ENCODE measurements around the gene HINFP. TPM values are rescaled to one million over a fixed set of nuclear protein-coding genes. Genes with fewer than 3 reads are reported as not detected.

Gene HINFP
- total RNA-seq, 1 experiment from 2014 or later, result 42.4 TPM

DNA sequence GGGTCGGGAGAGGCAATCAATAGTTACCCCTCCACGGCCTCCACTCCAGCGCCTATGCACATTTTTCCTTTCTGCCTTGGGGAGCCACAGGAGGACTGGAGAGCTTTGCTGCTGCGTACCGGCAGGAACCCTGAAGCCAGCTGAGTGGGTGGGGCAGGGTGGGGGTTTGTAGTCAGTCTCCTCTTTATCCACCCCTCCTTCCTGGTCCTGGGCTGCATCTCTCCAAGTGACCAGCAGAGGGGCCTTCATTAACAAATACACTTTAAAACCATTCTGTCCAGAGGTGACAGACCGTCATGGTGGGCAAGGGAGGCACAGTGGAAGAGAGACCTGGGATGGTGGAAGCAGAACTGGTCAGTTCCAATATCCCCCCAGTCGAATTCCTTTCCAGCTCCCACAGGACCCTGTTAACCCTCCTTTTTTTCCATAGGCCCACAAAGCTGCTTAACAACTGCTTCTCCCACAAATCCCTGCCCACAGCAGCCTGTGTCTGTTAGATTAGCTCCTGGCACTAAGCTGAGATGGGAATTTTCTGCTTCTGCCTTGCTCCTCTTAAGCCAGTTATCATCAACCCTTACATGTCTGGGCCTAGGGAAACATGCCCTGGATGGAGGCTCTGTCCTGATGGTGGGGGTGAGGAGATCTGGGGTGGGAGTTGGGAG lies 23.6 kb downstream of the HINFP start:
- Histone ChIP-seq H2AFZ (ENCODE audit: low read length) (no peak overlapping the region), H2AK5ac (ENCODE audit: insufficient read length, low read length) (no peak overlapping the region), H3K4me1 (ENCODE audit: insufficient read depth, low read length) (no peaks in the 10 kb centered on the region; the same call in 1 of the 2 replicates), H3K56ac (ENCODE audit: insufficient read length, low read depth, low read length) (no peak overlapping the region), H3K79me2 (ENCODE audit: insufficient read depth, low read length) (no peaks in the 10 kb centered on the region), H3K27ac (ENCODE audit: insufficient read length, low read depth, low read length) (no peak overlapping the region), H3K23ac (ENCODE audit: insufficient read length, low read depth, low read length) (no peak overlapping the region), H3K4ac (ENCODE audit: low read depth, low read length) (no peak overlapping the region), H3K79me1 (ENCODE audit: insufficient read depth, low read depth, low read length, poor library complexity, severe bottlenecking) (no peaks in the 10 kb centered on the region), H3T11ph (ENCODE audit: low read length) (no peak overlapping the region), H3K18ac (ENCODE audit: insufficient read length, low read depth, low read length) (no peak overlapping the region), H2BK20ac (ENCODE audit: low read depth, low read length, poor library complexity, severe bottlenecking) (no peak overlapping the region), H2BK12ac (ENCODE audit: insufficient read length, low read depth, low read length) (no peak overlapping the region), H4K8ac (replicated peaks; ENCODE audit: insufficient read length, low read depth, low read length) (no peak overlapping the region), H3K9me3 (ENCODE audit: control insufficient read depth, low read depth, low read length) (no peaks in the 10 kb centered on the region), H2BK120ac (ENCODE audit: low read depth, low read length, poor library complexity, severe bottlenecking) (no peak overlapping the region), H3K27me3 (ENCODE audit: insufficient read depth, low read length) (peaks cover 10% of the 10 kb centered on the region; the same call in 1 of the 2 replicates), H2BK15ac (ENCODE audit: low read depth, low read length) (no peak overlapping the region), H3K4me2 (ENCODE audit: insufficient read depth, insufficient read length, low read length) (no peak overlapping the region), H3K9ac (ENCODE audit: extremely low read depth, insufficient read length, low read length) (no peak overlapping the region), H4K20me1 (ENCODE audit: control insufficient read depth, insufficient read depth, insufficient read length) (no peaks in the 10 kb centered on the region), H2BK5ac (ENCODE audit: insufficient read length, low read length) (no peak overlapping the region), H4K91ac (ENCODE audit: insufficient read length, low read depth, low read length) (no peak overlapping the region), H3K14ac (ENCODE audit: insufficient read depth, low read length) (no peak overlapping the region), H4K5ac (ENCODE audit: insufficient read length, low read depth, low read length) (no peak overlapping the region), H3K23me2 (ENCODE audit: insufficient read length, low read depth, low read length, poor library complexity, severe bottlenecking) (peaks cover 14% of the 10 kb centered on the region)
- H3K27me3 Mint-ChIP-seq (ENCODE audit: low read depth), result peaks cover 49% of the 10 kb centered on the region
- whole genome bisulfite sequencing (ENCODE audit: extremely low coverage, insufficient read length, low lambda C conversion rate), result no CpG with 5 or more reads among the region's 7 CpGs
- H3K27ac Mint-ChIP-seq, result peak overlapping the region in 1 of 3 experiments; percentile 44; a peak in 1 of 7 replicates
- peak; percentile 90 for DNase-seq
- H3K36me3 Mint-ChIP-seq (ENCODE audit: insufficient read depth in 1 of 3, low read depth in 3 of 3), result no peaks in the 10 kb centered on the region; a peak in 2 of 7 replicates
- peaks cover 19 to 28% of the 10 kb centered on the region in 2 experiments for H3K4me1 Mint-ChIP-seq
- TF ChIP-seq, protein P1, sequence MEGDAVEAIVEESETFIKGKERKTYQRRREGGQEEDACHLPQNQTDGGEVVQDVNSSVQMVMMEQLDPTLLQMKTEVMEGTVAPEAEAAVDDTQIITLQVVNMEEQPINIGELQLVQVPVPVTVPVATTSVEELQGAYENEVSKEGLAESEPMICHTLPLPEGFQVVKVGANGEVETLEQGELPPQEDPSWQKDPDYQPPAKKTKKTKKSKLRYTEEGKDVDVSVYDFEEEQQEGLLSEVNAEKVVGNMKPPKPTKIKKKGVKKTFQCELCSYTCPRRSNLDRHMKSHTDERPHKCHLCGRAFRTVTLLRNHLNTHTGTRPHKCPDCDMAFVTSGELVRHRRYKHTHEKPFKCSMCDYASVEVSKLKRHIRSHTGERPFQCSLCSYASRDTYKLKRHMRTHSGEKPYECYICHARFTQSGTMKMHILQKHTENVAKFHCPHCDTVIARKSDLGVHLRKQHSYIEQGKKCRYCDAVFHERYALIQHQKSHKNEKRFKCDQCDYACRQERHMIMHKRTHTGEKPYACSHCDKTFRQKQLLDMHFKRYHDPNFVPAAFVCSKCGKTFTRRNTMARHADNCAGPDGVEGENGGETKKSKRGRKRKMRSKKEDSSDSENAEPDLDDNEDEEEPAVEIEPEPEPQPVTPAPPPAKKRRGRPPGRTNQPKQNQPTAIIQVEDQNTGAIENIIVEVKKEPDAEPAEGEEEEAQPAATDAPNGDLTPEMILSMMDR (conservative IDR thresholded peaks at IDR 0.05), result peak; percentile 77
- H3K4me3 Mint-ChIP-seq, result peak overlapping the region in 1 of 2 experiments; percentile 54; a peak in 1 of 5 replicates
- no peaks in the 10 kb centered on the region for H3K9me3 Mint-ChIP-seq

Measured in H9 (cell line).